ENCODE results near the gene ISOC2.

ISOC2 gene

GRCh38 chr19:55472463-55472862, 11.0 kb upstream of the ISOC2 start:
- TF ChIP-seq CTCF (IDR thresholded peaks at IDR 0.05; ENCODE audit: insufficient read depth, low read length), result no peak
- H3K4me3 ChIP-seq (replicated peaks; ENCODE audit: insufficient read depth, low read length), result no peak overlapping the region
- no peak overlapping the region for H3K27ac ChIP-seq (replicated peaks)
- H3K27me3 ChIP-seq (ENCODE audit: insufficient read depth, poor library complexity, severe bottlenecking), result no peaks in the 10 kb centered on the region
- no peak for DNase-seq (ENCODE audit: low read depth in 1 of 2, low spot score in 1 of 2)

GRCh38 chr19:55471266-55471665, 9.8 kb upstream of the ISOC2 start:
- TF ChIP-seq SPI1 (IDR thresholded peaks at IDR 0.05; ENCODE audit: borderline replicate concordance, low read depth) (no peak), GABPA (IDR thresholded peaks at IDR 0.05; ENCODE audit: low read depth) (no peak), POLR2AphosphoS5 (IDR thresholded peaks at IDR 0.05; ENCODE audit: low read depth) (no peak), REST (IDR thresholded peaks at IDR 0.05; ENCODE audit: insufficient replicate concordance, low read depth) (no peak), CTCF (IDR thresholded peaks at IDR 0.05; ENCODE audit: insufficient read depth, low read length) (no peak)

GRCh38 chr19:55468054-55468393, 6.6 kb upstream of the ISOC2 start:
- Histone ChIP-seq H3K27me3 (ENCODE audit: insufficient read depth, poor library complexity, severe bottlenecking) (no peaks in the 10 kb centered on the region), H3K27ac (replicated peaks) (no peak overlapping the region), H3K4me3 (replicated peaks; ENCODE audit: insufficient read depth, low read length) (no peak overlapping the region)
- TF ChIP-seq CTCF (IDR thresholded peaks at IDR 0.05; ENCODE audit: insufficient read depth, low read length), result no peak
- no peak for TF ChIP-seq POLR2AphosphoS5 (IDR thresholded peaks at IDR 0.05; ENCODE audit: low read depth)
- no peak for TF ChIP-seq SPI1 (IDR thresholded peaks at IDR 0.05; ENCODE audit: borderline replicate concordance, low read depth)
- no peak for TF ChIP-seq GABPA (IDR thresholded peaks at IDR 0.05; ENCODE audit: low read depth)
- TF ChIP-seq REST (IDR thresholded peaks at IDR 0.05; ENCODE audit: insufficient replicate concordance, low read depth), result no peak
- DNase-seq (ENCODE audit: low read depth in 1 of 2, low spot score in 1 of 2), result no peak

More at GRCh38 chr19:55471266-55471665, 9.8 kb upstream of the ISOC2 start:
- Histone ChIP-seq H3K27ac (replicated peaks) (no peak overlapping the region), H3K27me3 (ENCODE audit: insufficient read depth, poor library complexity, severe bottlenecking) (no peaks in the 10 kb centered on the region), H3K4me3 (replicated peaks; ENCODE audit: insufficient read depth, low read length) (no peak overlapping the region)
- DNase-seq (ENCODE audit: low read depth in 1 of 2, low spot score in 1 of 2), result no peak

GRCh38 chr19:55467236-55468053, 6.0 kb upstream of the ISOC2 start:
- TF ChIP-seq CTCF (IDR thresholded peaks at IDR 0.05; ENCODE audit: insufficient read depth, low read length) (peak; percentile 75), SPI1 (IDR thresholded peaks at IDR 0.05; ENCODE audit: borderline replicate concordance, low read depth) (no peak)
- Histone ChIP-seq H3K27ac (replicated peaks) (no peak overlapping the region), H3K4me3 (replicated peaks; ENCODE audit: insufficient read depth, low read length) (no peak overlapping the region), H3K27me3 (ENCODE audit: insufficient read depth, poor library complexity, severe bottlenecking) (no peaks in the 10 kb centered on the region)
- peak in 1 of 2 experiments; percentile 41 for DNase-seq (ENCODE audit: low read depth in 1 of 2, low spot score in 1 of 2)
